HT1080 (cell line): ENCODE data around the gene YEATS4. TPM values are rescaled to one million over a fixed set of nuclear protein-coding genes. Genes with fewer than 3 reads are reported as not detected.

Experiments
- DNase-seq: peaks from one replicate; pipeline ENCODE4 v3.0.0-alpha.2; 2015; ENCODE audit warnings: low read depth
- small RNA-seq: library from RNA; depleted of rRNA; stranded (forward); fragments of <200 nt; gene quantifications from one replicate; pipeline ENCODE3, GENCODE V24; 2014
- total RNA-seq: library from RNA; depleted of rRNA; stranded (reverse); fragments of >200 nt; shearing (Covaris generic); gene quantifications from 2 replicates; pipeline ENCODE4 v1.2.3, GENCODE V29; 2014; rRNA removed

YEATS4 gene
- total RNA-seq, 1 experiment from 2014 or later = 70.0 TPM

DNA sequence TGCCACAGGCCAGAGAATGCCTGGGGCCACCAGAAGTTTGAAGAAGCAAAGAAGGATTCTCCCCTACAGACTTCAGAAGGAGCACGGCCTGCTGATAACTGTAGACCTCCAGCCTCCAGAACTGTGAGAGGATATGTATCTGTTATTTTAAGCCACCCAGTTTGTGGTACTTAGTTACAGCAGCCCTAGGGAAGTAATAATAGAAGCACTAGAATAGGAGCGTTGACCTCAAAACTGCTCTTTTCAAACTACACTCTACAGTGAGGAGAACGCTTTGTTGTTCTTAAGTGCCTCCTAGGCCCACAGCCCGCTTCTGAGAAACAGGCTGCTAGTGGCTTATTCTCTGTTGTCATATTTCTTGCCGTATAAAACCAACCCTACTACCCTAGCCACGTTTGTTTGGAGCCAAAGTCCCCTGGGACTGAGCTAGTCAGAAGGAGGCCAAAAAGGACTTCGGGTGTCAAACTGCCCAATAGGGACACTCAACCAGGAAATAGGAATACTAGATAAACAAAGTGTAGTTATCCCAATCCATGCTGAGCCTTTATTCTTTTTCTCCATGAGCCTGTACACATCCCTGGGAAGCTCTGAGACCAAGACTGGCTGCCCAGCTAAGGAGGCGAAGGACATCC lies 72.2 kb downstream of the YEATS4 start:
- DNase-seq = no peak

DNA sequence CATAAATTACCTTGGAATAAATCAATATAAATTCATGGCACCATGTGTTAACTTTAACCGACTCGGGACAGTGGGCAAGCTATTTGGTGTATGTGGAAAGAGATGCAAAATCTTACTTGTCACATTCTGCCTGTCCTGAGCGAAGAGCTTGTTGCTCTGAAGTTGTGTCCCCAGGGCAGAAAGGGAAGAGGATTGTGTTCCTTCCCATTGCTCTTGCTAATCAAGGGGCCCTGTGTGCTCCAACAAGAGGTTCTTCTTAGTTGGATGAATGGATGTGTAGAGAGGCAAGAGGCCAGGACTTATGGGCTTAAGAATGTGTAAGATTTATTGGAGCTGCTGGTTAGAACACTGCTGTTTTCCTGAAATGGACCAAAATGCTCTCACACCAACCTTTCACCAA lies 74.1 kb downstream of the YEATS4 start:
- no peak for DNase-seq

- DNase-seq = no peak
These were observed 76.1 kb downstream of the YEATS4 start for GRCh38 chr12:69435644-69436043.

GRCh38 chr12:69437073-69437472 lies 77.5 kb downstream of the YEATS4 start:
- DNase-seq = no peak

GRCh38 chr12:69438539-69438938 lies 79.0 kb downstream of the YEATS4 start:
- no peak for DNase-seq

GRCh38 chr12:69440016-69440415 lies 80.5 kb downstream of the YEATS4 start:
- DNase-seq = no peak

Small RNA genes within 50 kb of the gene (small RNA-seq; reads per million reads assigned to genes)
- not detected for gene RN7SL804P

Other genes with a start within 250 kb of the YEATS4 start
- 49.5 and 79.3 TPM in 2 replicates for gene CPSF6, start 120.2 kb upstream of the YEATS4 start, total RNA-seq
- 0.76 TPM in 1 of 2 replicates, not detected in the other for gene LYZ, start 11.4 kb upstream of the YEATS4 start, total RNA-seq
- 11.7 and 19.1 TPM in 2 replicates for gene FRS2, start 110.6 kb downstream of the YEATS4 start, total RNA-seq
- 459 and 483 TPM in 2 replicates for gene CCT2, start 225.7 kb downstream of the YEATS4 start, total RNA-seq